K562 (cell line): ENCODE data around the gene WDR1.

ENCODE experiments used
- CBX5 ChIP-seq: IDR thresholded peaks from 2 replicates; pipeline ENCODE4 v1.6.1; 2014; ENCODE audit warnings: low read depth, borderline replicate concordance
- FOXJ3 ChIP-seq: sonication (generic); formaldehyde crosslinking; IDR thresholded peaks from 2 replicates; pipeline ENCODE4 v1.4.0; 2020; ENCODE audit warnings: mild to moderate bottlenecking, missing genetic modification reagents
- KDM1A ChIP-seq, 2 experiments: fragments of 450-650 bp; IDR thresholded peaks; 2 replicates each; pipeline ENCODE4 v1.6.1; 2016; ENCODE audit warnings: mild to moderate bottlenecking in 2 of 2
- MAZ ChIP-seq, 2 experiments: fragments of 450-650 bp in 1 of 2; sonication (generic) in 1 of 2; formaldehyde crosslinking; IDR thresholded peaks in 1 of 2; conservative IDR thresholded peaks in 1 of 2; 2 replicates each; pipeline versions ENCODE4 v1.4.0 to v1.5.0; 2020; ENCODE audit warnings: mild to moderate bottlenecking in 1 of 2, missing genetic modification reagents in 1 of 2
- MTA3 ChIP-seq: fragments of 450-650 bp; formaldehyde crosslinking; IDR thresholded peaks from 2 replicates; pipeline ENCODE4 v1.6.1; 2017; ENCODE audit warnings: mild to moderate bottlenecking, borderline replicate concordance
- PML ChIP-seq: IDR thresholded peaks from 2 replicates; pipeline ENCODE4 v1.6.1; 2012; ENCODE audit warnings: low read length, inconsistent platforms
- RCOR1 ChIP-seq, 2 experiments: IDR thresholded peaks; 2 replicates each; pipeline ENCODE4 v1.6.1; 2012; ENCODE audit warnings: low read depth in 2 of 2, low read length in 2 of 2, borderline replicate concordance in 1 of 2, improper control_type of control experiment in 1 of 2
- SRF ChIP-seq, 2 experiments: fragments of 250-450, 450-650 bp in 1 of 2; sonication (Bioruptor Pico) in 1 of 2; sonication (generic) in 1 of 2; formaldehyde crosslinking; IDR thresholded peaks; 2 replicates each; pipeline versions ENCODE4 v1.5.0 to v1.5.1; 2020 to 2022; ENCODE audit warnings: mild to moderate bottlenecking in 1 of 2, missing genetic modification reagents in 1 of 2
- TRIM28 ChIP-seq: fragments of 450-650 bp; IDR thresholded peaks from 2 replicates; pipeline ENCODE4 v1.6.1; 2017
- ZBTB7A ChIP-seq: IDR thresholded peaks from 2 replicates; pipeline ENCODE4 v1.6.1; 2011; ENCODE audit warnings: low read depth, mild to moderate bottlenecking, low read length, moderate library complexity, borderline replicate concordance; ENCODE audit not compliant: control insufficient read depth
- ZNF232 ChIP-seq: sonication (generic); formaldehyde crosslinking; IDR thresholded peaks from 2 replicates; pipeline ENCODE4 v1.8.0; 2022; ENCODE audit warnings: mild to moderate bottlenecking, missing genetic modification reagents
- TF ChIP-seq, protein P1 (sequence below): IDR thresholded peaks from 2 replicates; pipeline ENCODE4 v1.6.1; 2011; ENCODE audit warnings: borderline replicate concordance, low read depth, mild to moderate bottlenecking, moderate library complexity, low read length; ENCODE audit not compliant: insufficient read depth, poor library complexity, severe bottlenecking
- TF ChIP-seq, protein P2 (sequence below): sonication (generic); formaldehyde crosslinking; IDR thresholded peaks from 2 replicates; pipeline ENCODE4 v1.8.1; 2022; ENCODE audit warnings: missing genetic modification reagents

DNA sequence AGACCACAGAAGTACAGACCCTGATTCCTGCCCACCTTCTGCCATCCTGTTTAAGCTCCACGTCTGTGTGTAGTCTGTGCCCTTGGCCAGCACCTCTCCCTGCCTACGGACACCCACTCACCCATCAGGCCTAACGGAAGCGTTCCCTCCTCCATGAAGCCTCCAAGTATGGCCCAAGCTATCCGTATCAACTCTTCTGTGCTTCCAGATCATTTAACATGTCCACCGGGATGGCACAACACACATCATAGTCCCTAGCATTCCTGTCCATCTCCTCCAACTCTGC is 11.7 kb downstream of the WDR1 start:
- TF ChIP-seq PML (no peak), TRIM28 (no peak), RCOR1 (IDR thresholded peaks at IDR 0.05; ENCODE audit: borderline replicate concordance in 1 of 2, low read depth in 2 of 2, low read length in 2 of 2) (no peak), MTA3 (no peak), ZNF232 (CRISPR knock-in tag) (no peak), SRF (CRISPR knock-in tag; IDR thresholded peaks at IDR 0.05) (no peak), FOXJ3 (CRISPR knock-in tag) (no peak), KDM1A (IDR thresholded peaks at IDR 0.05) (no peak), ZBTB7A (no peak), CBX5 (no peak), MAZ (CRISPR knock-in tag; conservative IDR thresholded peaks at IDR 0.05 in 1 of 2, IDR thresholded peaks at IDR 0.05 in 1 of 2) (no peak)
- TF ChIP-seq, protein P1, sequence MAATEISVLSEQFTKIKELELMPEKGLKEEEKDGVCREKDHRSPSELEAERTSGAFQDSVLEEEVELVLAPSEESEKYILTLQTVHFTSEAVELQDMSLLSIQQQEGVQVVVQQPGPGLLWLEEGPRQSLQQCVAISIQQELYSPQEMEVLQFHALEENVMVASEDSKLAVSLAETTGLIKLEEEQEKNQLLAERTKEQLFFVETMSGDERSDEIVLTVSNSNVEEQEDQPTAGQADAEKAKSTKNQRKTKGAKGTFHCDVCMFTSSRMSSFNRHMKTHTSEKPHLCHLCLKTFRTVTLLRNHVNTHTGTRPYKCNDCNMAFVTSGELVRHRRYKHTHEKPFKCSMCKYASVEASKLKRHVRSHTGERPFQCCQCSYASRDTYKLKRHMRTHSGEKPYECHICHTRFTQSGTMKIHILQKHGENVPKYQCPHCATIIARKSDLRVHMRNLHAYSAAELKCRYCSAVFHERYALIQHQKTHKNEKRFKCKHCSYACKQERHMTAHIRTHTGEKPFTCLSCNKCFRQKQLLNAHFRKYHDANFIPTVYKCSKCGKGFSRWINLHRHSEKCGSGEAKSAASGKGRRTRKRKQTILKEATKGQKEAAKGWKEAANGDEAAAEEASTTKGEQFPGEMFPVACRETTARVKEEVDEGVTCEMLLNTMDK: no peak
- TF ChIP-seq, protein P2, sequence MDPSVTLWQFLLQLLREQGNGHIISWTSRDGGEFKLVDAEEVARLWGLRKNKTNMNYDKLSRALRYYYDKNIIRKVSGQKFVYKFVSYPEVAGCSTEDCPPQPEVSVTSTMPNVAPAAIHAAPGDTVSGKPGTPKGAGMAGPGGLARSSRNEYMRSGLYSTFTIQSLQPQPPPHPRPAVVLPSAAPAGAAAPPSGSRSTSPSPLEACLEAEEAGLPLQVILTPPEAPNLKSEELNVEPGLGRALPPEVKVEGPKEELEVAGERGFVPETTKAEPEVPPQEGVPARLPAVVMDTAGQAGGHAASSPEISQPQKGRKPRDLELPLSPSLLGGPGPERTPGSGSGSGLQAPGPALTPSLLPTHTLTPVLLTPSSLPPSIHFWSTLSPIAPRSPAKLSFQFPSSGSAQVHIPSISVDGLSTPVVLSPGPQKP (CRISPR knock-in tag): no peak
